ENCODE results near the gene TSPO2. TPM values are rescaled to one million over a fixed set of nuclear protein-coding genes. Genes with fewer than 3 reads are reported as not detected.

The TSPO2 gene
- total and polyA plus RNA-seq, 2 of the 4 experiments (the other 2 are of a cell fraction) = not detected

DNA sequence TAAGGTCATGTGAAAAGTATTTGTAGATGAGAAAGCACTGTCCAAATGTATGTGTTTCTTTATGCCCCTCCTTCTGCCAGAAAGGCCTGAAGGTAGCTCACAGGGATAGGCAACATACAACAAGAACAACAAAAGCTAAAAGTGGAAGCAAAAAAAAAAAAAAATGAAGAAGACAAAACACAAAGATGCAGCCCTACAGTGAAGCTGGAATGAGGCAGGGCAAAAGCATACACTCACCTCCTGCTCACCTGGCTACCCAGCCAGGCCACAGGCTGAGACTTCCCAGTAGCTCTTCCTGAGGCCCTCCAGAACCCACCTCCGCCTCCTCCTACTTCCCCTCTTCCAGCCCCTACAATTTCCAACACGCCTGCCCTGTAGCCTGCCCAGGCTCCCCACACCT is 5.7 kb upstream of the TSPO2 start:
- Histone ChIP-seq H3K18ac (ENCODE audit: low read depth, low read length) (no peak overlapping the region), H3K23ac (ENCODE audit: low read depth, low read length) (no peak overlapping the region), H3K4ac (ENCODE audit: low read depth, low read length) (no peak overlapping the region), H2BK15ac (ENCODE audit: low read depth, low read length) (no peak overlapping the region), H3K4me2 (ENCODE audit: low read depth, low read length) (no peak overlapping the region), H3K27me3 (ENCODE audit: control insufficient read depth, insufficient read depth, low read length) (peaks cover 15% of the 10 kb centered on the region), H4K20me1 (ENCODE audit: insufficient read depth, low read length) (no peaks in the 10 kb centered on the region), H2AK9ac (replicated peaks; ENCODE audit: low read depth, low read length, poor library complexity) (no peak overlapping the region), H3K9me1 (ENCODE audit: insufficient read depth, low read length) (no peaks in the 10 kb centered on the region), H3K56ac (ENCODE audit: extremely low read depth, insufficient read depth, low read length) (no peak overlapping the region), H3K9ac (ENCODE audit: low read depth, low read length) (no peak overlapping the region), H3K36me3 (ENCODE audit: control insufficient read depth, insufficient read depth, low read length) (no peaks in the 10 kb centered on the region), H4K5ac (ENCODE audit: low read depth, low read length) (no peak overlapping the region), H2BK20ac (ENCODE audit: low read depth, low read length) (no peak overlapping the region), H2BK5ac (ENCODE audit: low read depth, low read length, poor library complexity, severe bottlenecking) (no peak overlapping the region), H3K14ac (replicated peaks; ENCODE audit: low read depth, low read length) (no peak overlapping the region), H4K91ac (ENCODE audit: insufficient read depth, low read depth, low read length) (no peak overlapping the region), H3K4me1 (ENCODE audit: control insufficient read depth, insufficient read depth, low read length) (no peaks in the 10 kb centered on the region), H2AFZ (replicated peaks; ENCODE audit: low read length, poor library complexity) (no peak overlapping the region), H3K79me1 (ENCODE audit: low read depth in 1 of 2, low read length in 2 of 2) (no peaks in the 10 kb centered on the region), H3K27ac (ENCODE audit: insufficient read depth, low read length) (no peak overlapping the region), H3K9me3 (ENCODE audit: control insufficient read depth, insufficient read depth, low read length) (no peaks in the 10 kb centered on the region), H2BK120ac (ENCODE audit: low read depth, low read length) (no peak overlapping the region), H2AK5ac (ENCODE audit: low read depth, low read length) (no peak overlapping the region), H4K8ac (ENCODE audit: low read depth in 2 of 2, low read length in 2 of 2) (no peak overlapping the region), H3K4me3 (ENCODE audit: insufficient read depth, low read depth, low read length) (no peak overlapping the region)
- DNase-seq (no peak), ATAC-seq (ENCODE audit: low read depth) (no peak)
- TF ChIP-seq, protein P1, sequence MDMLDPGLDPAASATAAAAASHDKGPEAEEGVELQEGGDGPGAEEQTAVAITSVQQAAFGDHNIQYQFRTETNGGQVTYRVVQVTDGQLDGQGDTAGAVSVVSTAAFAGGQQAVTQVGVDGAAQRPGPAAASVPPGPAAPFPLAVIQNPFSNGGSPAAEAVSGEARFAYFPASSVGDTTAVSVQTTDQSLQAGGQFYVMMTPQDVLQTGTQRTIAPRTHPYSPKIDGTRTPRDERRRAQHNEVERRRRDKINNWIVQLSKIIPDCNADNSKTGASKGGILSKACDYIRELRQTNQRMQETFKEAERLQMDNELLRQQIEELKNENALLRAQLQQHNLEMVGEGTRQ (IDR thresholded peaks at IDR 0.05; ENCODE audit: low read depth, low read length) = no peak
- TF ChIP-seq RCOR1 (IDR thresholded peaks at IDR 0.05; ENCODE audit: insufficient replicate concordance, low read length) (no peak), CHD1 (IDR thresholded peaks at IDR 0.05; ENCODE audit: low read depth, low read length) (no peak), NFE2L2 (IDR thresholded peaks at IDR 0.05; ENCODE audit: low read depth, low read length) (no peak), MAFK (IDR thresholded peaks at IDR 0.05; ENCODE audit: low read depth, low read length) (no peak), POLR2A (IDR thresholded peaks at IDR 0.05; ENCODE audit: low read depth, low read length) (no peak), RAD21 (IDR thresholded peaks at IDR 0.05; ENCODE audit: low read length) (no peak), RFX5 (IDR thresholded peaks at IDR 0.05; ENCODE audit: low read depth, low read length) (no peak), MXI1 (IDR thresholded peaks at IDR 0.05; ENCODE audit: borderline replicate concordance, low read depth, low read length) (no peak), CEBPB (IDR thresholded peaks at IDR 0.05; ENCODE audit: low read depth, low read length) (no peak), BHLHE40 (IDR thresholded peaks at IDR 0.05; ENCODE audit: low read depth, low read length) (no peak), MAZ (IDR thresholded peaks at IDR 0.05; ENCODE audit: borderline replicate concordance, low read depth, low read length) (no peak)
- TF ChIP-seq, protein P2, sequence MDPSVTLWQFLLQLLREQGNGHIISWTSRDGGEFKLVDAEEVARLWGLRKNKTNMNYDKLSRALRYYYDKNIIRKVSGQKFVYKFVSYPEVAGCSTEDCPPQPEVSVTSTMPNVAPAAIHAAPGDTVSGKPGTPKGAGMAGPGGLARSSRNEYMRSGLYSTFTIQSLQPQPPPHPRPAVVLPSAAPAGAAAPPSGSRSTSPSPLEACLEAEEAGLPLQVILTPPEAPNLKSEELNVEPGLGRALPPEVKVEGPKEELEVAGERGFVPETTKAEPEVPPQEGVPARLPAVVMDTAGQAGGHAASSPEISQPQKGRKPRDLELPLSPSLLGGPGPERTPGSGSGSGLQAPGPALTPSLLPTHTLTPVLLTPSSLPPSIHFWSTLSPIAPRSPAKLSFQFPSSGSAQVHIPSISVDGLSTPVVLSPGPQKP (IDR thresholded peaks at IDR 0.05; ENCODE audit: borderline replicate concordance, low read depth, low read length) = no peak
- intact Hi-C loops (cut with micrococcal nuclease) (no loop called here), in situ Hi-C loops (cut with MboI; ENCODE audit: low sequenced_read_pairs) (loop anchor here (25.0 kb wide), 2 partner anchors 1049 to 1674 kb away; no protein-coding TSS in a partner anchor), dilution Hi-C loops (cut with HindIII; ENCODE audit: low sequenced_read_pairs, unreplicated experiment) (no loop called here)
- CTCF ChIA-PET = interaction anchor here (0.6 kb wide), 1 partner anchor 319 kb away, joined by 3 read pairs; no protein-coding TSS in a partner anchor
- no TSS peak for BruUV-seq (replicated peaks)
- 71% methylated on average over 1 of the region's 2 CpGs; no CpG with 5 or more reads in 1 of the 2 experiments for WGBS, 2 experiments (ENCODE audit: extremely low coverage in 2 of 2, insufficient read length in 1 of 2)
- POLR2A ChIA-PET (ENCODE audit: unreplicated experiment) = no interaction called here
